OCI-LY3 (cell line): Measurements from ENCODE around the gene PAPOLB.

Source experiments
- EZH2phosphoT487 ChIP-seq: fragments of 200-600 bp; shearing (Covaris generic); IDR thresholded peaks from 2 replicates; pipeline ENCODE4 v1.6.1; 2018; ENCODE audit warnings: antibody characterized with exemption, mixed run types, low read depth
- TF ChIP-seq, protein P1 (sequence below): fragments of 200-600, 300-600 bp; sonication (generic); IDR thresholded peaks from 2 replicates; pipeline ENCODE4 v1.5.1; 2014; ENCODE audit warnings: antibody characterized with exemption, low read length, low read depth

DNA sequence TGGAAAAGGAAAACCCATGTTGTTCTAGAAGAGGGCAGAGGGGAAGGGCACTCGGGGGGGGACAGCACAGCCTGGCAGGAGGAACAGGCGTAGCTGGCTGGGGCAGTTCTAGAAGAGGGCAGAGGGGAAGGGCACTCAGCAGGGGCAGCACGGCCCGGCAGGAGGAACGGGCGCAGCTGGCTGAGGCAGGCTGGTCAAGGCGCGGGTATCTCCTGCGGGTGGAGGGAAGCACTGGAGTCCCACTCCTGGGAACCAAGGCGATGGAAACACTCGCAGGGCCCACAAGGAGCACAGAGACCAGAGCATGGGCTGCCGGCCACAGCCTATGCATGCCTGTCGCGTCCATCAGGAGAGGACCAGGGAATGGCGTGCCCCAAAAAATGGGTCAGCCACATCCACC is 36.7 kb downstream of the PAPOLB start:
- TF ChIP-seq, protein P1, sequence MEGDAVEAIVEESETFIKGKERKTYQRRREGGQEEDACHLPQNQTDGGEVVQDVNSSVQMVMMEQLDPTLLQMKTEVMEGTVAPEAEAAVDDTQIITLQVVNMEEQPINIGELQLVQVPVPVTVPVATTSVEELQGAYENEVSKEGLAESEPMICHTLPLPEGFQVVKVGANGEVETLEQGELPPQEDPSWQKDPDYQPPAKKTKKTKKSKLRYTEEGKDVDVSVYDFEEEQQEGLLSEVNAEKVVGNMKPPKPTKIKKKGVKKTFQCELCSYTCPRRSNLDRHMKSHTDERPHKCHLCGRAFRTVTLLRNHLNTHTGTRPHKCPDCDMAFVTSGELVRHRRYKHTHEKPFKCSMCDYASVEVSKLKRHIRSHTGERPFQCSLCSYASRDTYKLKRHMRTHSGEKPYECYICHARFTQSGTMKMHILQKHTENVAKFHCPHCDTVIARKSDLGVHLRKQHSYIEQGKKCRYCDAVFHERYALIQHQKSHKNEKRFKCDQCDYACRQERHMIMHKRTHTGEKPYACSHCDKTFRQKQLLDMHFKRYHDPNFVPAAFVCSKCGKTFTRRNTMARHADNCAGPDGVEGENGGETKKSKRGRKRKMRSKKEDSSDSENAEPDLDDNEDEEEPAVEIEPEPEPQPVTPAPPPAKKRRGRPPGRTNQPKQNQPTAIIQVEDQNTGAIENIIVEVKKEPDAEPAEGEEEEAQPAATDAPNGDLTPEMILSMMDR = no peak
- TF ChIP-seq EZH2phosphoT487 = no peak
